IMR-90 (cell line): Measurements from ENCODE around the gene TIAM1. TPM values are rescaled to one million over a fixed set of nuclear protein-coding genes. Genes with fewer than 3 reads are reported as not detected.

Experiments
- ATAC-seq: fragments of 200-7000 bp; cut with Tn5 transposase; 2 replicates; pipeline ENCODE4 v1.9.1; 2020; ENCODE audit warnings: low read depth, mild to moderate bottlenecking, moderate library complexity
- BruUV-seq: library from RNA; stranded (reverse); fragments of 400-500 nt; replicated peaks from 2 replicates; lab custom pipeline; 2021; lab: Mats Ljungman, UMichigan
- CTCF ChIA-PET: fragments of 300-600 bp; formaldehyde crosslinking; extraction: SDS; loops from one replicate; lab custom pipeline; 2021; ENCODE audit warnings: antibody characterized with exemption; lab: Yijun Ruan, JAX
- POLR2A ChIA-PET: fragments of 300-600 bp; sonication (Branson Sonifier 250); formaldehyde crosslinking; loops from one replicate; lab custom pipeline; 2022; ENCODE audit warnings: antibody characterized with exemption; ENCODE audit not compliant: unreplicated experiment; lab: Charles Lee
- DNase-seq: peaks from one replicate; pipeline ENCODE4 v3.0.0; 2013
- H2AFZ ChIP-seq: replicated peaks from 2 replicates; pipeline ENCODE3; 2013; ENCODE audit warnings: low read length, mild to moderate bottlenecking; ENCODE audit not compliant: poor library complexity
- H2AK5ac ChIP-seq: 2 replicates; pipeline ENCODE4 v1.6.1; 2013; ENCODE audit warnings: low read depth, low read length, inconsistent platforms
- H2AK9ac ChIP-seq: replicated peaks from 2 replicates; pipeline ENCODE3; 2013; ENCODE audit warnings: mild to moderate bottlenecking, low read depth, low read length, moderate library complexity; ENCODE audit not compliant: poor library complexity
- H2BK120ac ChIP-seq: 2 replicates; pipeline ENCODE4 v1.6.1; 2013; ENCODE audit warnings: low read depth, low read length, inconsistent platforms
- H2BK15ac ChIP-seq: 3 replicates; pipeline ENCODE4 v1.6.1; 2013; ENCODE audit warnings: low read depth, low read length, inconsistent platforms
- H2BK20ac ChIP-seq: 2 replicates; pipeline ENCODE4 v1.6.1; 2013; ENCODE audit warnings: low read depth, mild to moderate bottlenecking, inconsistent platforms, low read length, moderate library complexity
- H2BK5ac ChIP-seq: 2 replicates; pipeline ENCODE4 v1.6.1; 2013; ENCODE audit warnings: mild to moderate bottlenecking, low read depth, low read length, inconsistent platforms; ENCODE audit not compliant: poor library complexity, severe bottlenecking
- H3K14ac ChIP-seq: replicated peaks from 2 replicates; pipeline ENCODE4 v1.6.1; 2013; ENCODE audit warnings: low read depth, low read length, inconsistent platforms
- H3K18ac ChIP-seq: 2 replicates; pipeline ENCODE4 v1.6.1; 2013; ENCODE audit warnings: low read depth, low read length, control low read depth
- H3K23ac ChIP-seq: 2 replicates; pipeline ENCODE4 v1.6.1; 2013; ENCODE audit warnings: low read depth, low read length, inconsistent platforms
- H3K27ac ChIP-seq: 2 replicates; pipeline ENCODE4 v1.5.1; 2013; ENCODE audit warnings: mild to moderate bottlenecking, control low read depth, low read length; ENCODE audit not compliant: insufficient read depth
- H3K27me3 ChIP-seq: 2 replicates; pipeline ENCODE4 v1.6.1; 2013; ENCODE audit warnings: low read length; ENCODE audit not compliant: control insufficient read depth, insufficient read depth
- H3K36me3 ChIP-seq: 2 replicates; pipeline ENCODE4 v1.6.1; 2013; ENCODE audit warnings: low read length, mixed read lengths; ENCODE audit not compliant: control insufficient read depth, insufficient read depth
- H3K4ac ChIP-seq: 2 replicates; pipeline ENCODE4 v1.6.1; 2013; ENCODE audit warnings: low read depth, low read length, inconsistent platforms
- H3K4me1 ChIP-seq: 2 replicates; pipeline ENCODE4 v1.6.1; 2013; ENCODE audit warnings: low read length, mixed read lengths; ENCODE audit not compliant: control insufficient read depth, insufficient read depth
- H3K4me2 ChIP-seq: 2 replicates; pipeline ENCODE4 v1.6.1; 2013; ENCODE audit warnings: low read depth, mild to moderate bottlenecking, control low read depth, low read length, moderate library complexity
- H3K4me3 ChIP-seq: 2 replicates; pipeline ENCODE4 v1.5.1; 2013; ENCODE audit warnings: low read depth, mild to moderate bottlenecking, control low read depth, low read length, moderate library complexity; ENCODE audit not compliant: insufficient read depth
- H3K56ac ChIP-seq: 2 replicates; pipeline ENCODE4 v1.6.1; 2013; ENCODE audit warnings: low read length, inconsistent platforms; ENCODE audit not compliant: insufficient read depth; ENCODE audit errors: extremely low read depth
- H3K79me1 ChIP-seq, 2 experiments: 2 replicates each; pipeline ENCODE4 v1.6.1; 2013; ENCODE audit warnings: low read length in 2 of 2, inconsistent platforms in 1 of 2, low read depth in 1 of 2
- H3K9ac ChIP-seq: 2 replicates; pipeline ENCODE4 v1.6.1; 2013; ENCODE audit warnings: low read depth, low read length, control low read depth
- H3K9me1 ChIP-seq: 2 replicates; pipeline ENCODE4 v1.6.1; 2013; ENCODE audit warnings: low read length, inconsistent platforms; ENCODE audit not compliant: insufficient read depth
- H3K9me3 ChIP-seq: 2 replicates; pipeline ENCODE4 v1.6.1; 2013; ENCODE audit warnings: low read length; ENCODE audit not compliant: control insufficient read depth, insufficient read depth
- H4K20me1 ChIP-seq: 2 replicates; pipeline ENCODE4 v1.6.1; 2013; ENCODE audit warnings: low read length, inconsistent platforms; ENCODE audit not compliant: insufficient read depth
- H4K5ac ChIP-seq: 2 replicates; pipeline ENCODE4 v1.6.1; 2013; ENCODE audit warnings: mild to moderate bottlenecking, low read depth, low read length, control low read depth
- H4K8ac ChIP-seq, 2 experiments: 2 replicates each; pipeline ENCODE4 v1.6.1; 2013; ENCODE audit warnings: low read depth in 2 of 2, low read length in 2 of 2, control low read depth in 1 of 2, inconsistent platforms in 1 of 2
- H4K91ac ChIP-seq: 2 replicates; pipeline ENCODE4 v1.6.1; 2013; ENCODE audit warnings: low read depth, low read length, inconsistent platforms; ENCODE audit not compliant: insufficient read depth
- BHLHE40 ChIP-seq: fragments of 150-350 bp; IDR thresholded peaks from 2 replicates; pipeline ENCODE4 v1.6.1; 2016; ENCODE audit warnings: mild to moderate bottlenecking, low read depth, low read length
- CTCF ChIP-seq: conservative IDR thresholded peaks from 2 replicates; pipeline ENCODE4 v1.5.1; 2012; ENCODE audit warnings: mild to moderate bottlenecking, low read depth, low read length, improper control_type of control experiment
- MAZ ChIP-seq: IDR thresholded peaks from 2 replicates; pipeline ENCODE4 v1.6.1; 2012; ENCODE audit warnings: low read depth, mild to moderate bottlenecking, low read length, improper control_type of control experiment, moderate library complexity, borderline replicate concordance
- MXI1 ChIP-seq: IDR thresholded peaks from 2 replicates; pipeline ENCODE4 v1.6.1; 2012; ENCODE audit warnings: low read depth, mild to moderate bottlenecking, low read length, moderate library complexity, borderline replicate concordance
- NFE2L2 ChIP-seq: fragments of 150-350 bp; IDR thresholded peaks from 2 replicates; pipeline ENCODE4 v1.6.1; 2016; ENCODE audit warnings: low read depth, mild to moderate bottlenecking, low read length
- RCOR1 ChIP-seq: IDR thresholded peaks from 2 replicates; pipeline ENCODE4 v1.6.1; 2012; ENCODE audit warnings: mild to moderate bottlenecking, low read length, improper control_type of control experiment; ENCODE audit not compliant: insufficient replicate concordance
- RFX5 ChIP-seq: IDR thresholded peaks from 2 replicates; pipeline ENCODE4 v1.8.0; 2012; ENCODE audit warnings: low read depth, mild to moderate bottlenecking, low read length, moderate library complexity
- USF2 ChIP-seq: fragments of 150-350 bp; IDR thresholded peaks from 2 replicates; pipeline ENCODE4 v1.6.1; 2017; ENCODE audit warnings: mild to moderate bottlenecking, antibody characterized with exemption, low read length, low read depth
- WGBS, 2 experiments: methylation state at CpG; one replicate each; pipeline versions ENCODE4 v1.1.5 to v1.1.7; 2013; ENCODE audit warnings: missing lambda C conversion rate in 2 of 2; ENCODE audit not compliant: insufficient read length in 1 of 2; ENCODE audit errors: extremely low coverage in 2 of 2; 5-methylcytosine and 5-hydroxymethylcytosine counted together
- dilution Hi-C: fragments of 300-500 bp; cut with HindIII; formaldehyde crosslinking; loops from one replicate; pipeline ENCODE4 v1.14.3; 2018; ENCODE audit warnings: low sequenced_read_pairs; ENCODE audit not compliant: unreplicated experiment
- in situ Hi-C: fragments of 300-500 bp; cut with MboI; formaldehyde crosslinking; loops from 3 replicates; pipeline ENCODE4 v1.14.3; 2019; ENCODE audit warnings: low sequenced_read_pairs, inconsistent platforms, mixed read lengths
- intact Hi-C: fragments of 100-400 bp; cut with micrococcal nuclease; formaldehyde crosslinking; loops from 2 replicates; pipeline ENCODE4 v1.10.0; 2022
- polyA plus RNA-seq, 3 experiments: library from polyadenylated mRNA; depleted of rRNA; stranded (reverse); fragments of >200 nt; gene quantifications; 2 replicates each; pipeline ENCODE4 v1.2.3, GENCODE V29; 2012; ENCODE audit warnings: low replicate concordance in 1 of 3
- total RNA-seq: library from RNA; depleted of rRNA; stranded (reverse); fragments of >200 nt; gene quantifications from 2 replicates; pipeline ENCODE4 v1.2.3, GENCODE V29; 2012

TIAM1 gene
- total and polyA plus RNA-seq, 2 of the 4 experiments (the other 2 are of a cell fraction): 2.9 to 9.3 TPM

GRCh38 chr21:31230937-31231336, 113.1 kb downstream of the TIAM1 start:
- no peak overlapping the region for H3K14ac ChIP-seq
- H2AK9ac ChIP-seq: no peak overlapping the region
- no peak overlapping the region for H2AK5ac ChIP-seq
- TF ChIP-seq NFE2L2 (no peak), CTCF (no peak), USF2 (no peak), MXI1 (no peak), RFX5 (no peak), MAZ (no peak), BHLHE40 (no peak), RCOR1 (no peak)
- H3K27ac ChIP-seq: no peak overlapping the region
- DNase-seq: no peak
- no peak overlapping the region for H3K9ac ChIP-seq
- H3K9me3 ChIP-seq: no peaks in the 10 kb centered on the region
- no peak overlapping the region for H3K4me3 ChIP-seq
- H4K20me1 ChIP-seq: no peaks in the 10 kb centered on the region
- no peak for ATAC-seq
- H3K27me3 ChIP-seq: no peaks in the 10 kb centered on the region
- H3K9me1 ChIP-seq: no peaks in the 10 kb centered on the region
- H3K23ac ChIP-seq: no peak overlapping the region
- CTCF ChIA-PET: no interaction called here
- H3K79me1 ChIP-seq: no peaks in the 10 kb centered on the region
- POLR2A ChIA-PET: no interaction called here
- intact Hi-C loops: no loop called here
- in situ Hi-C loops: no loop called here
- H2BK120ac ChIP-seq: no peak overlapping the region
- H3K36me3 ChIP-seq: no peaks in the 10 kb centered on the region
- H3K56ac ChIP-seq: no peak overlapping the region
- H3K18ac ChIP-seq: no peak overlapping the region
- no TSS peak for BruUV-seq
- dilution Hi-C loops: no loop called here
- H4K8ac ChIP-seq: no peak overlapping the region
- WGBS, 2 experiments: 96% methylated on average over 3 of the region's 6 CpGs; no CpG with 5 or more reads in 1 of the 2 experiments
- no peak overlapping the region for H2BK5ac ChIP-seq
- no peak overlapping the region for H2BK20ac ChIP-seq
- H4K91ac ChIP-seq: no peak overlapping the region
- no peaks in the 10 kb centered on the region for H3K4me1 ChIP-seq
- no peak overlapping the region for H2AFZ ChIP-seq
- no peak overlapping the region for H2BK15ac ChIP-seq
- no peak overlapping the region for H4K5ac ChIP-seq
- no peak overlapping the region for H3K4ac ChIP-seq
- H3K4me2 ChIP-seq: no peak overlapping the region
